ENCODE results near the gene TMEM178B. TPM values are rescaled to one million over a fixed set of nuclear protein-coding genes. Genes with fewer than 3 reads are reported as not detected.
"Not testable (repeated sequence)": the region's sequence is repeated elsewhere in the genome, so short reads cannot be mapped to it uniquely, and the experiment has no call there.

TMEM178B gene
- 9.6 and 10.9 TPM in 2 replicates for total RNA-seq (2014; rRNA removed; shearing (Covaris generic))
- 1.3 and 2.1 TPM in 2 replicates for polyA plus RNA-seq (2014; cell fraction: nucleus; rRNA removed)

DNA sequence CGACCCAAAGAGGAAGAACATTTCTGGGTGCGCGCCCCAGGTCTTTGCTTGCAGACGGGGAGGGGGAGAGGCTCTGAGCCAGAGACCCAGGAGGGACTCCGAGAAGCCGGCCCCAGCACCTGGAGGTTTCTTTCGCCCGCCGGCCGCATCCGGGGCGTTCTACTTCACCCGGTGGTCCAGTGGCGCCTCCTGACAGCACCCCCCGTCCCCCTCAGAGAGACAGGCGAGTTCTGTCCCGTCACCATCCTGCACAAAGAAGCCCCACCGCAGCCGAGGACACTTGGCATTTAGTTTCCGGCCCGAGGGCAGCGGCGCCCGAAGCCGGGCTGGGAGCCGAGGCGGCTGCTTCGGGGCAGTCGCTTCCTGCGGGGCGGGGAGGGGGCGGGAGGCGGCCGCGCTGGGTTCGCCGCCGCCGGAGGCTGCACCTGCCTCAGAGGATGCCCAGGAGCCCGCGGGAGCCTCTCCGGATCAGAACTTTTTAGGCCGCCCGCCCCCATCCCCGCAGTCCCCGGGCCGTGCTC, at the start of gene TMEM178B:
TSS of gene TMEM178B (plus strand) at position 424 of the 521 bp plus-strand sequence.
- no peak for DNase-seq (ENCODE audit: extremely low read depth, low read depth)

DNA sequence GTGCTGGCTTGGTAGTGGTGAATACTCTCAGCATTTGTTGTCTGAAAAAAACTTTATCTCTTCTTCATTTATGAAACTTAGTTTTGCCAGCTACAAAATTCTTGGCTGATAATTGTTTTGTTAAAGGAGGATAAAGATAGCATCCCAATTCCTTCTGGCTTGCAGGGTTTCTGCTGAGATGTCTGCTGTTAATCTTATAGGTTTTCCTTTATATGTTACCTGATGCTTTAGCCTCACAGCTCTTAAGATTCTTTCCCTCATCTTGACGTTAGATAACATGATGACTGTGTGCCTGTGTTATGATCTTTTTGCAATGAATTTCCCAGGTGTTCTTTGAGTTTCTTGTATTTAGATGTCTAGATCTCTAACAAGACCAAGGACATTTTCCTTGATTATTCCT, 49.2 kb upstream of the TMEM178B start:
- DNase-seq (ENCODE audit: extremely low read depth, low read depth), result no peak

DNA sequence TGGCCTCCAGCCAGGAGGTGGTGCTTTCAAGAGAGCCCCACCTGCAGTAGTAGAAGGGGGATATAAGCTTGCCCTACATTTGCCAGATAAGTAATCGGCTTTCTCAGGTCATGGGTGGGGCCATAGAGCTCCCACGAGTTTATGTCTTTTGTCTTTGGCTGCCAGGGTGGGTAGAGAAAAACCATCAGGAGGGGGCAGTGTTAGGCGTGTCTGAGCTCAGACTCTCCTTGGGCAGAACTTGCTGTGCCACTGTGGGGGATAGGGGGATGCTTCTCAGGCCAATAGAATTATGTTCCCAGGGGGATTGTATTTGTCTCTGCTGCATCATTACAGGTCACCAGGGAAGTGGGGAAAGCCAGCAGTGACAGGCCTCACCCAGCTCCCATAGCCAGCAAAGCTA, 46.8 kb upstream of the TMEM178B start:
- no peak for DNase-seq (ENCODE audit: extremely low read depth, low read depth)

DNA sequence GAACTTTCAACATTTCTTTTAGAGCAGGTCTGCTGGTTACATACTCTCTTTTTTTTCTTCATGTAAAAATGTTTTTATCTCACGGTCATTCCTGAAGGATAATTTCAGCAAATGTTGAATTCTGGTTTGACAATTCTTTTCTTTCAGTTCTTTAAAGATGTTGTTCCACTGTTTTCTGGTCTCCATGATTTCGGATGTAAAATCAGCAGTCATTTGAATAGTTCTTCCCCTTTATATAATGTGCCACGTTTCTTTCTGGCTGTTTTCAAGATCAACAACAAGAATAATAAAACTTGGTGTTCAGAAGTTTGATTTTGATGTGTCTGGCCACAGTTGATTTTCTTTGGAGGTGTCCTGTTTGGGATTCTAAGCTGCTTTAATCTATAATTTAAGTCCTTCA, 45.1 kb upstream of the TMEM178B start:
- DNase-seq (ENCODE audit: extremely low read depth, low read depth), result no peak

DNA sequence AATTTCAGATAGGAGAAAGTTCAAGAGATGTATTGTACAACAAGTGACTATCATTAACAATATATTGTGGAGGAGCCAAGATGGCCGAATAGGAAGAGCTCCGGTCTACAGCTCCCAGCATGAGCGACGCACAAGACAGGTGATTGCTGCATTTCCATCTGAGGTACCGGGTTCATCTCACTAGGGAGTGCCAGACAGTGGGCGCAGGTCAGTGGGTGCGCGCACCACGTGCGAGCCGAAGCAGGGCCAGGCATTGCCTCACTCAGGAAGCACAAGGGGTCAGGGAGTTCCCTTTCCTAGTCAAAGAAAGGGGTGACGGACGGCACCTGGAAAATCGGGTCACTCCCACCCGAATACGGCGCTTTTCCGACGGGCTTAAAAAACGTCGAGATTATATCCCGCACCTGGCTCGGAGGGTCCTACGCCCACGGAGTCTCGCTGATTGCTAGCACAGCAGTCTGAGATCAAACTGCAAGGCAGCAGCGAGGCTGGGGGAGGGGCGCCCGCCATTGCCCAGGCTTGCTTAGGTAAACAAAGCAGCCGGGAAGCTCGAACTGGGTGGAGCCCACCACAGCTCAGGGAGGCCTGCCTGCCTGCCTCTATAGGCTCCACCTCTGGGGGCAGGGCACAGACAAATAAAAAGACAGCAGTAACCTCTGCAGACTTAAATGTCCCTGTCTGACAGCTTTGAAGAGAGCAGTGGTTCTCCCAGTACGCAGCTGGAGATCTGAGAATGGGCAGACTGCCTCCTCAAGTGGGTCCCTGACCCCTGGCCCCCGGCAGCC, 41.1 kb upstream of the TMEM178B start:
- DNase-seq (ENCODE audit: extremely low read depth, low read depth), result not testable (repeated sequence)

DNA sequence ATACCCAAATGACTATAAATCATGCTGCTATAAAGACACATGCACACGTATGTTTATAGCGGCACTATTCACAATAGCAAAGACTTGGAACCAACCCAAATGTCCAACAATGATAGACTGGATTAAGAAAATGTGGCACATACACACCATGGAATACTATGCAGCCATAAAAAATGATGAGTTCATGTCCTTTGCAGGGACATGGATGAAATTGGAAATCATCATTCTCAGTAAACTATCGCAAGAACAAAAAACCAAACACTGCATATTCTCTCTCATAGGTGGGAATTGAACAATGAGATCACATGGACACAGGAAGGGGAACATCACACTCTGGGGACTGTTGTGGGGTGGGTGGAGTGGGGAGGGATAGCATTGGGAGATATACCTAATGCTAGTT, 35.8 kb upstream of the TMEM178B start:
- DNase-seq (ENCODE audit: extremely low read depth, low read depth), result not testable (repeated sequence)

DNA sequence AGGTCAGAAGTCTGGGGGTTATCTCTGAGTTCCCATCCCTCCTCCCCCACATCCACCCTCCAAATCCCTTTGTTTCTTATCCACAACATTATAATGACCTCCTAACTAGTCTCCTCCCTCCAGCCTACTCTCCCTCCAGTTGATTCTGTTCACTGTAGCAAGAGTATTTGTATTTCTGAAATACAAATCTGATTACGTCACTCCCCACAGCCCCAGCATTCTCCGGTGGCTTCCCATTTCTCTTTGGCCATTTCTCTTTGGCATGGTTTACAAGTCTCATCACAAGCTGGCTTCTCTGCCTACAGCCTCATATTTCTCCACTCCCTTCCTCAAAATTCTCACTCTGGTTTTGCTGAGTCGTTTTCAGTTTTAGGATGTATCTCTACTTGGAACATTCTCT, 34.5 kb upstream of the TMEM178B start:
- DNase-seq (ENCODE audit: extremely low read depth, low read depth), result no peak

DNA sequence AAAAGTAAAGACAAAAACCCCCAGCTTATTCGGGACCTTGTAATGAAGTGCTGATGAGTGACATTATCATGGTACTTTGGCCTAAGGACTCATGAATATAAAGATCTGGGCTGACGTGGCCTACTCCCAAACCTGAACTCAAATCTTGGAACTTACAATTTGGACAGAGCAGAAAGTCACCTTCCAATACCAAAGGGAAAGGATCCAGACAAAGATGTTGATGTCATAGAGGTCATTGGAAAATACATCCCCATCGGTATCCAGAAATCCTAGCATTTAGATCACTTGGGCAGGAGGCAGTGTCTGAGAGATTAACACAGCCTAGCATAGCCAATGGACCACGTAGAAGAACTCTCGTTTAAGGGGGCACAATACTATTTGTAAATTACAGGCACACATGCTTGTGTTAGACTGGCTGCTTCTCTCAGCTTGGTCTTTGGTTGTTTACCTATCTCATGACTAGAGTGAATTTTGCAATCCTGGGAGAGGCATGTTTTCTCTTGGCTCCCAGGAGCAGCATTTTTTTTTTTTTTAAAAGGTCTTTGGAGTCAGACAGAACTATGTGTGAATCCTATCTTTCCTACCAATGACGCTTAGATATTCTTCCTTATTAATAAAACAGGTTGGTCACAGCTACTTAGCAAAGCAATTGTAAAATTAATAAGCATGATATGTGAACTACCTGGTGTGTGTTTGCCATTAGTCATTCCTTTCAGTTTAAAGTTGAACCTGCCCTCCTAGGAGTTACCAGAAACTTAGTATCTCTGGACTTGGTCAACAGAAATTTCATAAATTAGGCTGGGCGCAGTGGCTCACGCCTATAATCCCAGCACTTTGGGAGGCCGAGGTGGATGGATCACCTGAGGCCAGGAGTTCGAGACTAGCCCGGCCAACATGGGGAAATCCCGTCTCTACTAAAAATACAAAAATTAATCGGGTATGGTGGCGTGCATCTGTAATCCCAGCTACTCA, 31.4 kb upstream of the TMEM178B start:
- peak; percentile 79 for DNase-seq (ENCODE audit: extremely low read depth, low read depth)

DNA sequence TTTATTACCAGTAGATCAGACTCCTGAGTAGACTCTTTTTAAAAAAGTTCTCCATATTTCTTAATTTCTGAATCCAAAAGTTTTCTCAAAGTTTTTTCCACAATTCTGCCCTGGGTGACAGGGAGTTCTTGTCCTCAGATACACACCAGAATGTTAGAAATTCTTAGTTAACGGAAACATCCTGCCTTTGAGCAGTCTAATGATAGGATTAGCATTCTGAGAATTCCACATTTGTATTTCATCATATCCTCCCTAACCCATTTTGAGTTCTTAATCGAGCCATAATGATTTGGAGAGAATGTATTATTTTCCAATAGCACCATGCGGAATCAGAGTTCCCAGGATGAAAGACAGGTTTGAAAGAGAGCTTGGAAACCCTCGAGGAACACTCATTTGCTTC, 30.2 kb upstream of the TMEM178B start:
- no peak for DNase-seq (ENCODE audit: extremely low read depth, low read depth)

DNA sequence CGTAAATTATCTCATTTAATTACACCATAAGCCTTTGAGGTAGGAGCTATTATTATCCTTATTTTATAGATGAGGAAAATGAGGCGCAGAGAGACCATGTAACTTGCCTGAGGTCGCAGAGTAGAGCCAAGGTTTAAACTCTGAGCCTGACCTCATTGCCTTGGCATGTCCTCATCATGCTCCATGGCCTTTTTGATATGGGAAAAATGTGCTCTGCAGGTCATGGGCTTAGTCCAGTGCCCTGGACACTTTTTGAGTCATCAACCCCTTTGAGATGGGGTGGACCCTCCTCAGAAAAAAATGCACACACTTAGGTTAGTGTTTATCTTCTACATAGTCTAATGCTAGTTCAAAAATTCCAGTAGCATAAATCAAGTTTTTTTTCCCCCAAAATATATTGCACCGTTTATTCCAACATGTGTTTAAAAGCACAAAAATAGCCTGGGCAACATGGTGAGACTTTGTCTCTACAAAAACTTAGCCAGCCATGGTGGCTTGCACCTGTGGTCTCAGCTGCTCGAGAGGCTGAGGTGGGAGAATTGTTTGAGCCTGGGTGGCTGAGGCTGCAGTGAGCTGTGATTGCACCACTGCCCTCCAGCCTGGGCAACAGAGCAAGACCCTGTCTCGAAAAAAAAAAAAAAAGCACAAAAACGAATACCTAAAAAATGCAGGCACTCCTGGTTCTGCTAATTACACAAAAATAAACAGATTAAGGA, 28.6 kb upstream of the TMEM178B start:
- no peak for DNase-seq (ENCODE audit: extremely low read depth, low read depth)

DNA sequence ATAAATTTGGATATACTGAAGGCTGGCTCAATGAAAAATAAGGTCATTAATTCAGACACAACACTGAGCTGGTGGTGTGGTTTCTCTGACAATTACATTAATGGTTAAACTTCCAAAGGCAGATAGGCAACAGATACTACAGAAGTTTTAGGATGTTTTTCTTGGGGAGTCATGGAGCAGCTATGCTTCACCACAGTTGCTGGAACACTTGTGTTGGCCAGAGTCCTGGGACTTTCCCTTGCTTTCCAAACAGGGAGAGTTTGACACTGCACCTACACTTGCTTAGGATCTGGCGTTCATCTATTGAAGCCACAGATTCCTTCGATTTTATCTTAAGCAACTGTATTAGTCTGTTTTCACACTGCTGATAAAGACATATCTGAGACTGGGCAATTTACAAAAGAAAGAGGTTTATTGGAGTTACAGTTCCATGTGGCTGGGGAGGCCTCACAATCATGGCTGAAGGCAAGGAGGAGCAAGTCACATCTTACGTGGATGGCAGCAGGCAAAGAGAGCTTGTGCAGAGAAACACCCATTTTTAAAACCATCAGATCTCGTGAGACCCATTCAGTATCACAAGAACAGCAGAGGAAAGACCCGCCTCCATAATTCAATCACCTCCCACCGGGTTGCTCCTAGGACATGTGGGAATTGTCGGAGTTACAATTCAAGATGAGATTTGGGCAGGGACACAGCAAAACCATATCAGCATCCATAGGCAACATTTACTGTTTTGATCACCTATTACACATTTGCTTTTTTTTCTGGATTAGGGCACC, 27.8 kb upstream of the TMEM178B start:
- no peak for DNase-seq (ENCODE audit: extremely low read depth, low read depth)

DNA sequence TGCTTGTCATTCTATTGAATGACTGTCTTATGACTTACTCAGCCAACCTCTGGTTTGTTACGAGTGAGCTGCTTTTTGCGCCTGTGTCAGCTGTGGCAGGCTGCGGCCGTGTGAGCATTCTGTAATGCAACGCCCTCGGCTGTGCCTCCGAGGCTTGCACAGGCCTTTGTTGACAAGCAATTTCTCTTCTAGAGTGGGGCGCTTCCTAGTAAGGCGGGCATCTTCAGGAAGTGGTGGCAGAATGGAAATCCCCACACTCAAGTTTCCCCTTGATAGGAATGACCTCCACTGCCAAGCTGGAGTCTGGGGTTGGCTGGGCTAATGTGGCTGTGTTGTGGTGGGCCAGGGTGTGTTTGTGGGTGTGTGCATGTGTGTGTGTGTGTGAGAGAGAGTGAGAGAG, 20.2 kb upstream of the TMEM178B start:
- DNase-seq (ENCODE audit: extremely low read depth, low read depth), result peak; percentile 91

DNA sequence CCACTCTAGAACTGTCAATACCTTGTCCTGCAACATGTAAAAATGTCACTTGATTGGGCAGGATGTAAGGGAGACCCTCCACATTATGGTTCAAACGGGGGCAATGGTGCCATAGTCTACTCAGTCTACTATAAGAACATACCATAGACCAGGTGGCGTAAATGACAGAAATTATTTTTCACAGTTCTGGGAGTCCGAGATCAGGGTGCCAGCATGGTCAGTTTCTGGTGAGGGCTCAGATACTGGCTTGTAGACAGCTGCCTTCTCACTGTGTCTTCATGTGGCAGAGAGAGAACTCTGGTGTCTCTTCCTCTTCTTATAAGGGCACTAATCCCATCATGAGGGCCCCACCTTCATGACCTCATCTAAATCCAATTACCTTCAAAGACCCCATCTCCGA, 18.7 kb upstream of the TMEM178B start:
- no peak for DNase-seq (ENCODE audit: extremely low read depth, low read depth)

DNA sequence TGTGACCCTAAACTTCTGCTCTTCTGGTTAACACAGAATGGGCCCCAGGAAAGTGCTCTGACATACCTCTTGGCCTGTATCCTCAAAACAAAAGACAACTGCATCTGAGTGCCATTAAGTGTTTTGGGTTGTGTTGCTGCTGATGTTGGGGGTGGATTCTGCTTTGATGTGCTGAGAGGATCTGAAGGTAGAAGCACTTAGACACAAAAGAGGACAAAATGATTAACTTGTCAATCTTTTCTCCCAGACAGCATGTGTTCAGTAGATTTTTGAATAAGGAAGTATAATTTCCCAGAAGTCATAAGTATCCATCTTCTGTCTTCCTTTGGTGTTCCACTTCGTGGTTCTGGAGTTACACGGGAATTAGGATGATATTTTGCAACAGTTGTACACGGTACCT, 16.1 kb upstream of the TMEM178B start:
- no peak for DNase-seq (ENCODE audit: extremely low read depth, low read depth)

DNA sequence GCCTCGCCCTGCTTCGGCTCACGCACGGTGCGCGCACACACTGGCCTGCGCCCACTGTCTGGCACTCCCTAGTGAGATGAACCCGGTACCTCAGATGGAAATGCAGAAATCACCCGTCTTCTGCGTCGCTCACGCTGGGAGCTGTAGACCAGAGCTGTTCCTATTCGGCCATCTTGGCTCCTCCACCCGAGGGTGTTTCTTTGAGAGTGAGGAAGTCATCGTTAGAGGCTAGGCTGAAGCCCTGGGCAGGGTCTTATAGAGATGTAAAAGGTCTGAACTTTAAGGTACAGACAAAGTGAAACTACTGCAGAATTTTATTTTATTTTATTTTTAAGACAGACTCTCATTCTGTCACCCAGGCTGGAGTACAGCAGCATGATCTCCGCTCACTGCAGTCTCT, 6.0 kb upstream of the TMEM178B start:
- not testable (repeated sequence) for DNase-seq (ENCODE audit: extremely low read depth, low read depth)

DNA sequence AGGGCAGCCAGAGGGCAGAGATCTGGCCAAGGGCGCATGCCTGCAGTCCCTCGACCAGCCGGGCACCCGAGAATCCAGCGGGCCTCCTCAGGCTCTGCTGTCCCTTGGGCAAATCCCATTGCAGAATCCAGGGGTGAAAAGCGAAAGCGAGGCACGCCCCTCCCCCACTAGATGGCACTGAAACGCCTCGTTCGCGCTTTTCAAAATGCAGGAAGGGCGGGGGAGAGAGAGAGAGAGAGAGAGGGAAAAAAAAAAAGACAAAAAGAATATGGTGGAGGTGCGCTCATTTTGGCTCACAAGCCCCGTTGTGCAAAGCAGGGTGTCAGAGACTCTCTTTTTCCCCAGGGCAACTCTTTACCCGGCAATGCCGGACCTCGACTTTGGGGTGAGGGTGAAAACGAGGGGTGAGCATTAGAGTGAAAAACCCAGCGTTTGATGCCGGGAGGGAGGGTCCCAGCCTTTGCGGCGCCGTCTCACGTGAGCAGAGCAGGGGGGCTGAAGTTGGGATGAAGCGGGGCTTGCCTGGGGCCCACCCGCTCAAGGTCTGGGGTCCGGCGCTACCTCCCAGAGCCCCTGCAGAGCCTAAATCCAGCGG, 2.5 kb upstream of the TMEM178B start:
- DNase-seq (ENCODE audit: extremely low read depth, low read depth), result peak; percentile 67

DNA sequence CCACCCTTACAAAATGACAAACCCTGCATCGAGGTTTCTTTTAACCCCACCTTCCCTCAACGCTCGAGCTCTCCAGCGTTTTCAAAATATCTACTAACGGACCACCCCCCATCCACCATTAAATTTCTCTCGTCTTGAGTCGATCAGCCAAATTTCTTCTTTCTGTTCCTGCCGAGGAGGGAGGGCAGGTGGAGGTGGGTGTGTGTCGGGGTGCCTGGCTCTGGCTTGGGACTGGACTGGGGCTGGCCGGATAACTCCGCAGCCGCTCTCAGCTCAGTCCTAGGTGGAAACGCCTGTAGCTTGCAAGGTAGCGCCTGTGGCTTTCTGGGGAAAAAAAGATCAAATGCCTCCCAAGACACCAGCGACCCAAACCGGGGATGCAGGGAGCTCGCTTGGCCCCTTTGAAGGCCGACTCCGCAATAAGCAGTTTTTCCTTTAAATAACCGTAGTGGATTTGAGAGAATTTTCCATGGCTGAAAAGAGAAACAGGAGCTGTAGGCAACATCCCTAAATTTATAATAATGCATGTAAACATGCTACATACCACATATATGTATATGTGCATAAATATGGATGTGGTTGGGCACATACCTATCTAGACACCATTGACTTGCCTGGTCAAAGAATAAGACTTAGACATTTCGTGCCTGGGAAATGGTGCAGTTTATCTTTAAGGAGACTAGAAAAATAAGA, 1.9 kb upstream of the TMEM178B start:
- no peak for DNase-seq (ENCODE audit: extremely low read depth, low read depth)

DNA sequence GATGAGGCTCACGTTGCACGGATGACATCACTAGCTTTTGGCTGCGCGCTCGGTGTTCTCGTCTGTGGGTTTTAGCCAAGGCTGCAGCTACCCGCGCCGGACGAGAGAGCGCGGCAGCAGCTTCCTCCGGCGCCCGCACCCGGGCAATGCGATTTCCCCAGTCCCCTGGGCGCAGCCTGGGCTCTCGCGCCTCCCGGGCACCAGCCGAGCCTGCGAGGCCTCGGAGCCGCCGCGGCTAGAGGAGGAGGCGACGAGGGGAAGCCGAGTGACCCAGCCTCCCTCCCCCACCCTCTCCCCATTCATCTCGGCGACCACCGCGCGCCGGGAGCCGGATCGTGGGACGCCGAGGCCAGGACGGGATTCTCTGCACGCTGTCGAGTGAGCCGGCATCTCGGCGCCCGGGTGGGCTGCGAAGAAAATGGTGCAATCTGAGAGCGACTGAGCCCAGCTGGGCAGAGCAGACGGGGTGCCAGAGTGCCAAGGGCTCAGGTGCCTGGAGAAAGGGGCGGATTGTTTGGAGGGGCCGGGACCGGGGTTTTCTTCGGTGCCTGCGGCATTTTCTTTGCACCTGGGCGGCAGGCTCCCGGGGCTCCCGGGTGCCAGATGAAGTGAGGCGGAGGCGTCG, 1.2 kb upstream of the TMEM178B start:
- peak; percentile 69 for DNase-seq (ENCODE audit: extremely low read depth, low read depth)

Measured in NCI-H460 (cell line).